Skin epidermis (tissue), 12 donors: ENCODE results near the gene PDZK1.
A peak's percentile ranks its signal among the peaks of the same experiment; 100 is the strongest.
"Not testable (repeated sequence)": the region's sequence is repeated elsewhere in the genome, so short reads cannot be mapped to it uniquely, and the experiment has no call there.

Experiments used
- H3K27ac ChIP-seq, 21 experiments: fragments of 200-600 bp; sonication (generic) in 11 of 21; one replicate each; pipeline ENCODE4 v1.5.0; 2020; ENCODE audit warnings: mild to moderate bottlenecking in 3 of 21, inconsistent platforms in 2 of 21, moderate library complexity in 2 of 21
- H3K4me3 ChIP-seq, 7 experiments: fragments of 200-600 bp; sonication (generic) in 2 of 7; one replicate each; pipeline ENCODE4 v1.5.0; 2020; ENCODE audit warnings: inconsistent platforms in 2 of 7, mild to moderate bottlenecking in 2 of 7, moderate library complexity in 1 of 7

The PDZK1 gene

GRCh38 chr1:145707183-145707867 is at the start of gene PDZK1:
PDZK1 (minus strand) TSS chr1:145707368; CDS start chr1:145688021, 19,347 bp downstream.
- Histone ChIP-seq H3K27ac (no peak within 1 kb of the TSS), H3K4me3 (no peak within 1 kb of the TSS)

GRCh38 chr1:145751491-145752037 is 44.4 kb upstream of the PDZK1 start:
- Histone ChIP-seq H3K4me3 (no peak overlapping the region), H3K27ac (peak overlapping the region in 11 of 21 experiments; percentile 9 to 82 (median 51))

DNA sequence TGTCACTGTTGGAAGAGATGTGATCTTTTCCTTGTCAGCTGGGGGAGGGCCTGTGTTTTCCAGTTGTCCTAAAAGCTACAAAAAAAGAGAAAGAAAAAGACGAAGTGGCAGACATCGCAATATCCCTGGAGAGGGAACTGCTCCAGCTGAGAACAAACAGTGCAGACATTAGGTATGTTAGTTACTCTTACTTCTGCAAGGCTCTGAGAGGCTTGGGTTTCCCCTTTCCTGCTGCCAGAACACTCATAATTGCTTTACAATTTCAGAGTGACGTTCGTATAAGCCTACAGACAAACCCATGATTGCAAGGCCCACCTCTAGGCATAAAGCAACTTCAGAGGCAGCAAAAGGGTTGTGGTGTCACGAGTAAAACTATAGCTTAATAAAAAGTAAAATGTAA is 43.3 kb upstream of the PDZK1 start:
- Histone ChIP-seq H3K27ac (peak overlapping the region in 3 of 21 experiments; percentile 53 to 82 (median 64)), H3K4me3 (no peak overlapping the region)

- Histone ChIP-seq H3K27ac (no peak overlapping the region), H3K4me3 (no peak overlapping the region)
Observed at GRCh38 chr1:145747398-145748247, 40.5 kb upstream of the PDZK1 start.

DNA sequence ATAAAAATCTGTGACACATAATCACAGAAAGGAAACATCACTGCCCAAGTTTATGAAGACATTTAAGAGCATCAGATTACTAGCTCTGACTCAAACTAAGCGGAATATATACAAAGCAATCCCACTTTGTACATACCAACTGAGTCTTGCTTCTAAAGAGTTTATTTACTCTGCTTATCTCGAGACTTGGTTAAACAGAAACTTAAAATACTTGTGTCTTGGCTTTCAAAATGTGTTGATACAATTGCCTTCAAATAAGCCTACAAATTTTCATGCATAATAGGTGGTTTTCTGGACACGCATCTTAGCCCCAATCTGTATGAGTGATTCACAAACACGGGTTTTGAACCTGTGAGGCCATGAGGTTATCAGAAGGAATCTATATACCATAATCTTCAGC is 33.1 kb upstream of the PDZK1 start:
- Histone ChIP-seq H3K4me3 (no peak overlapping the region), H3K27ac (no peak overlapping the region)

DNA sequence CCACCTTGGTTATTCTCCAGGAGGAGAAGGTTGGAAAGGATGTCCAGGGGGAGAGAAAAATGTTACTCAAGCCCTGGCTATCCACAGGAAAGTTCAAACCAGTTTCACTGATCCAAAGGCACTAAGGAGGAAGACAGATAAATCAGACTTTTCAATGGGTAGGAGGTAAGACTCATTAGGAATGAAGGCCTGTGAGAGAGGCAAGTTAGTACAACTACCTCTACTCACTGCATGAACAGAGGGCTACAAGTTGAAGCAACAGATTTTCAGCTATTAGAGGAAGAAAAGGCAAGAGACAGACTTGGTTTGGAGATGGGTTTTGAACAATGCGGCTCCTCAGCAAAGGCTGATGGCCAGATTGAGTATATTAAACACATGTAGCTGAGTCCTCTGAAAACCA is 29.0 kb upstream of the PDZK1 start:
- Histone ChIP-seq H3K4me3 (no peak overlapping the region), H3K27ac (no peak overlapping the region)

DNA sequence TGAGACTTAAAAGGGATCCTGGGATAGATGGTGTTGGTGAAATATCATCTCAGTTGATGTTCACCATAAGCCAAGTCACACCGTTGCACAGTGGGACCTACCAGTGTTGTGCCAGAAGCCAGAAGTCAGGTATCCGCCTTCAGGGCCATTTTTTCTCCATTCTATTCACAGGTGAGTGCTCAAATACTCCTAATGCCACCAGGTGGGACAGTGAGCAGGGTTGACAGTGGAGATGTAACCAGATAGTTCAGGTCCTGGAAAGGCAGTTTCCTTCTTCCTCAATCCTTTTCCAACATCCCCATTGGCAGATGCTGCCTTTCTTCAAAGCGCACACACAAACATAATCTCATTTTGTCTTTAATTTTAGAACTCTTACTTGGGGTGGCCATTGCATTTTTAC is 23.7 kb upstream of the PDZK1 start:
- H3K27ac ChIP-seq: no peak overlapping the region
- no peak overlapping the region for H3K4me3 ChIP-seq

DNA sequence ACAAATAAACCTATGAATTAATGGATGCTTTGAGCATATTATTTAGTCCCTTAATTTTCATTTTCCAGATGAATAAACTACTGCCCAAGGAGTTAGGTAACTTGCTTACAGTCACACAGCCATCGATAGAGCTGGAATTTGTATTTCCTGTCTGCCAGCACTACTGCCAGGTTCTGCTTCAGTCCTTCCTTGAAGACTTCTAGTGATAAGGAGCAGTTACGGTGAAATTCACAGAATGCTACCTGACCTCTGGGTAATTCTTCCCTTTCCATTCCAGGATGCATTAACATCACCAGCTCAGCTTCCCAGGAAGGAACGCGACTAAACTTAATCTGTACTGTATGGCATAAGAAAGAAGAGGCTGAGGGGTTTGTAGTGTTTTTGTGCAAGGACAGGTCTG is 23.3 kb upstream of the PDZK1 start:
- H3K4me3 ChIP-seq: no peak overlapping the region
- no peak overlapping the region for H3K27ac ChIP-seq

GRCh38 chr1:145729666-145730436 is 22.7 kb upstream of the PDZK1 start:
- Histone ChIP-seq H3K27ac (no peak overlapping the region), H3K4me3 (no peak overlapping the region)

- Histone ChIP-seq H3K27ac (no peak overlapping the region), H3K4me3 (no peak overlapping the region)
Observed at GRCh38 chr1:145729196-145729595, 22.0 kb upstream of the PDZK1 start.

DNA sequence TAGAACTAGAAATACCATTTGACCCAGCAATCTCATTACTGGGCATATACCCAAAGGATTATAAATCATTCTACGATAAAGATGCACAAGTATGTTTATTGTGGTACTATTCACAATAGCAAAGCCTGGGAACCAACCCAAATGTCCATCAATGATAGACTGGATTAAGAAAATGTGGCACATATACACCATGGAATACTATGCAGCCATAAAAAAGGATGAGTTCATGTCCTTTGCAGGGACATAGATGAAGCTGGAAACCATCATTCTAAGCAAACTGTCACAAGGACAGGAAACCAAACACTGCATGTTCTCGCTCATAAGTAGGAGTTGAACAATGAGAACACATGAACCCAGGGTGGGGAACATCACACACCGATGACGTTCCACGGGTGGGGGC is 19.0 kb upstream of the PDZK1 start:
- not testable (repeated sequence) for H3K4me3 ChIP-seq, H3K27ac ChIP-seq

GRCh38 chr1:145720878-145721671 is 13.9 kb upstream of the PDZK1 start:
- Histone ChIP-seq H3K27ac (no peak overlapping the region), H3K4me3 (peak overlapping the region in 3 of 7 experiments; percentile 1 to 20 (median 12))

DNA sequence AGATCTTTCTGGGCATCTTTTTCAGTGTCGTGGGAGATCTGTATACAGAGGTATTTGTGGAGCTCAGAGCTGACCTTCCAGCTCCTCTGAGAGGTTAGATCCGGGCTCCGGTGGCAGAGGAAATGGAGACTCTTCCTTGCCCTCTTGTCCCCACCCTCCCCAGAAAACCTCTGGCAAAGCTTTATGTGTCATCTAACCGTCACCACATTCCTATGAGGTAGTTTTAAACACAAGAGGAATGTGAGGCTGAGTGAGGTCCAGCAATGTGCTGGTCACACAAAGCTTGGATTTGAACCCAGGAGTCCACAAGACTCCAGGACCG is 13.3 kb upstream of the PDZK1 start:
- H3K27ac ChIP-seq: no peak overlapping the region
- no peak overlapping the region for H3K4me3 ChIP-seq

DNA sequence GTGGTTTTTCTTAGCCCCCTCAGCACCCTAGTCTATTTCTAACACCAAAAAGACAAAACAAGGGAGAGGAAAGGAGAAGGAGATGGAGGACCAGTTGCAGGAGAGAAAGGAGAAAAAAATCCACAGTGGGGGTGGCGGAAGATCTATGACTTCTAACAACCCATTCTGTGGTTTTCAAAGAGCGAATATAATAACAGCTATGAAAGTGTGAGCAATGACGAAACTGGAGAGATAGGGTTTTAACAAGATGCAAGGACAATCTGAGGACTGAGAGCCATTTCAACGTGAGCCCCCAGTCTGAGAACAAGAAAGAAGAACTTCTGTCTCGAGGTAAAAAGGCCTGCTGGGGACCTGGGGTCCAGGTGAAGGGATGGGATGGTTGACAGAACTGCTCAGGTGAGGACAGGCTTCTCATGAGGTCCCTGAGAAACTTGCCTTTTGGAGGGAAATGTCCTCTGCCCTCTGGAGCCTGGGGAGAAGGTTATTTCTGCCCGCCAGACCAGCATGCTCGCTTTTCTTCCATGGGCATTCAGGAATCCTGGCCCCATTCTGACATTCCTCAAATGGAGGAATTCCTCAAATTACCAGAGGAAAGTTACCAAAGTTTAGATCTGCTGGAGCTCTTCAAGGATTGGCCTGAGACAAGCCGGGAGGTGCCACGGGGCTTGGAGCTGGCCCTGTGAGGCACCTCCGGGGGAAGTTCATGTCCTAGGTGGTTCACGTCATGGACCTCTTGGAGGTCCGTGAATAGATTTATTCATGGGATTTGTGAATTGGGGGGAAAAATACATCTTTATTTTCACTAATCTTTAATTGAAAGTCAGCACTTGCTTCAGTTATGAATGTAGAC is 12.3 kb upstream of the PDZK1 start, which contains the start of gene CD160:
Gene CD160 (plus strand): TSS at position 270 of the 850 bp plus-strand sequence. CDS start 8,829 bp downstream, outside the sequence.
- Histone ChIP-seq H3K4me3 (no peak within 1 kb of the TSS), H3K27ac (no peak within 1 kb of the TSS)

GRCh38 chr1:145718465-145718864 is 11.3 kb upstream of the PDZK1 start:
- H3K4me3 ChIP-seq, H3K27ac ChIP-seq: not testable (repeated sequence)

- Histone ChIP-seq H3K4me3 (no peak overlapping the region), H3K27ac (no peak overlapping the region)
Observed at GRCh38 chr1:145717833-145718232, 10.7 kb upstream of the PDZK1 start.

DNA sequence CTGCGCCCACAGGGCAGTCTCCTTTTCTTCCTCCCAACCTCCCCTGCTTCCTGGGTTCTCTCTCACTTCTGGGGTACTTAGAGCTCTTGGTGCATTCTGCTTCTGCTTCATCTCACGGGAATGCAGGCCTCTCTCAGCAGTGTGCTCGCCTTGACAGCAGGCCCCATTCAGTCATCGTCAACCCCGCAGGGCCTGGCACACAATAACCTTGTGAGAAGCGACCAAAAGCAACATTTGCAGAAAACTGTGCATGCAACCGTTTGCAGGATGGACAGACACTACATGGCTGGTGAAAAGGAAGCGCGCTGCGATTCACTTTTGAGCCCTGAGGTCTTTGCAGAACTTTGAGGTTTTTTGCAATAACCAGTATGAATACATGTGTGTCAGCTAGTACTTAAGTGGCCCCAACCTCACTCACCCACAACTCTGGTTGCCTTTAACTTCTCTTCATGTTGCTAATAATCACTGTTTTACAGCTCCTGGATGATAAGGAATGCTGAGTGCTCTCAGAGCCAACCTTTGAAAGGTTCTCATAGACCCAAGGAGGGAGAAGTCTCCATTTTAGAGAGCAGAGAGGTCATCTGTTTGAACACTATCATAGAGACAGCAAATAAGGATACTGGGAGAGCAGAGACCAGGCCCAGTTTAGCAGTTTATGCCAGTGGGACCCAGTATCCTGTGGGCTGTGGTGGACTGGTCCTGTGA is 9.6 kb upstream of the PDZK1 start:
- no peak overlapping the region for H3K4me3 ChIP-seq
- H3K27ac ChIP-seq: peak overlapping the region in 1 of 21 experiments; percentile 14
